K562 (cell line): ENCODE results near the gene ARHGEF16. TPM values are rescaled to one million over a fixed set of nuclear protein-coding genes. Genes with fewer than 3 reads are reported as not detected.

Experiments
- ATAC-seq: fragments of 200-7000 bp; cut with Tn5 transposase; 3 replicates; pipeline ENCODE4 v1.9.1; 2020; ENCODE audit warnings: moderate library complexity
- BruUV-seq: library from RNA; stranded (reverse); fragments of 400-500 nt; replicated peaks from 2 replicates; lab custom pipeline; 2021; lab: Mats Ljungman, UMichigan
- CTCF ChIA-PET: fragments of 300-600 bp; formaldehyde crosslinking; extraction: SDS; loops from one replicate; lab custom pipeline; 2021; ENCODE audit warnings: low intra/inter-chr PET ratio; lab: Yijun Ruan, JAX
- POLR2A ChIA-PET: fragments of 300-600, 350-650 bp; sonication (Branson Sonifier 250); formaldehyde crosslinking; extraction: SDS; loops from one replicate; lab custom pipeline; 2021; ENCODE audit warnings: antibody characterized with exemption, inconsistent platforms; lab: Yijun Ruan, JAX
- DNase-seq, 4 experiments: peaks; one replicate each; pipeline versions ENCODE4 v3.0.0 to v3.0.0-alpha.2; 2011 to 2018; ENCODE audit warnings: low spot score in 3 of 4, mixed read lengths in 3 of 4; ENCODE audit errors: extremely low read depth in 1 of 4
- FAIRE-seq: peaks from 2 replicates; lab custom pipeline; 2011; peaks lifted over from hg19 to GRCh38; lab: Jason Lieb, UNC
- H2AFZ ChIP-seq: 2 replicates; pipeline ENCODE4 v1.6.0; 2011; ENCODE audit warnings: low read depth, low read length, control low read depth, inconsistent platforms
- H3K27ac ChIP-seq: fragments of 200-600 bp; 3 replicates; pipeline ENCODE4 v1.8.0; 2011; ENCODE audit warnings: low read depth, mild to moderate bottlenecking, control low read depth, inconsistent platforms, low read length, moderate library complexity, mixed read lengths; ENCODE audit errors: extremely low read depth
- H3K27me3 ChIP-seq, 2 experiments: fragments of 300-600 bp in 1 of 2; 2 replicates in 1 of 2; 3 replicates in 1 of 2; pipeline versions ENCODE4 v1.6.0 to v1.8.0; 2011; ENCODE audit warnings: inconsistent platforms in 2 of 2, low read length in 2 of 2, mild to moderate bottlenecking in 1 of 2, mixed read lengths in 1 of 2, moderate library complexity in 1 of 2; ENCODE audit not compliant: control insufficient read depth in 2 of 2, insufficient read depth in 2 of 2
- H3K36me3 ChIP-seq: fragments of 300-600 bp; 3 replicates; pipeline ENCODE4 v1.8.0; 2011; ENCODE audit warnings: mild to moderate bottlenecking, low read length, inconsistent platforms; ENCODE audit not compliant: control insufficient read depth, insufficient read depth
- H3K4me1 ChIP-seq, 2 experiments: fragments of 200-600 bp in 1 of 2; replicated peaks in 1 of 2; 2 replicates in 1 of 2; 3 replicates in 1 of 2; pipeline versions ENCODE4 v1.5.1 to v1.8.0; 2011; ENCODE audit warnings: inconsistent platforms in 2 of 2, low read length in 2 of 2, mild to moderate bottlenecking in 1 of 2, mixed read lengths in 1 of 2, moderate library complexity in 1 of 2; ENCODE audit not compliant: control insufficient read depth in 2 of 2, insufficient read depth in 2 of 2
- H3K4me2 ChIP-seq: 2 replicates; pipeline ENCODE4 v1.6.1; 2011; ENCODE audit warnings: low read length, control low read depth, inconsistent platforms, mixed read lengths; ENCODE audit not compliant: insufficient read depth
- H3K4me3 ChIP-seq: fragments of 200-600 bp; sonication (generic), shearing (Covaris generic); 2 replicates; pipeline ENCODE4 v1.5.1; 2016; ENCODE audit warnings: control low read depth, inconsistent platforms
- H3K79me2 ChIP-seq: fragments of 200-600 bp; 3 replicates; pipeline ENCODE4 v1.8.0; 2011; ENCODE audit warnings: low read length, inconsistent platforms; ENCODE audit not compliant: control insufficient read depth, insufficient read depth
- H3K9ac ChIP-seq, 2 experiments: 2 replicates each; pipeline versions ENCODE4 v1.6.0 to v1.6.1; 2011; ENCODE audit warnings: low read depth in 2 of 2, low read length in 2 of 2, control low read depth in 1 of 2, inconsistent platforms in 1 of 2, mild to moderate bottlenecking in 1 of 2, mixed read lengths in 1 of 2; ENCODE audit not compliant: insufficient read depth in 1 of 2
- H3K9me1 ChIP-seq: one replicate; pipeline ENCODE4 v1.6.0; 2011; ENCODE audit warnings: inconsistent platforms, mild to moderate bottlenecking, low read length, moderate library complexity; ENCODE audit not compliant: control insufficient read depth, insufficient read depth
- H3K9me3 ChIP-seq: replicated peaks from 2 replicates; pipeline ENCODE4 v1.5.1; 2011; ENCODE audit warnings: low read depth, low read length, inconsistent platforms; ENCODE audit not compliant: control insufficient read depth, insufficient read depth
- H4K20me1 ChIP-seq: replicated peaks from 2 replicates; pipeline ENCODE4 v1.6.1; 2011; ENCODE audit warnings: low read length, inconsistent platforms, mixed read lengths; ENCODE audit not compliant: control insufficient read depth, insufficient read depth
- ARHGAP35 ChIP-seq: fragments of 450-650 bp; IDR thresholded peaks from 2 replicates; pipeline ENCODE4 v1.6.1; 2018; ENCODE audit not compliant: partially characterized antibody
- ELF4 ChIP-seq: fragments of 450-650 bp; formaldehyde crosslinking; IDR thresholded peaks from 2 replicates; pipeline ENCODE4 v1.4.0; 2022; ENCODE audit warnings: missing genetic modification characterization
- EWSR1 ChIP-seq: fragments of 450-650 bp; IDR thresholded peaks from 2 replicates; pipeline ENCODE4 v1.6.1; 2018; ENCODE audit warnings: borderline replicate concordance, mild to moderate bottlenecking, low read depth, moderate library complexity; ENCODE audit not compliant: partially characterized antibody
- FOXK1 ChIP-seq: sonication (generic); formaldehyde crosslinking; IDR thresholded peaks from 2 replicates; pipeline ENCODE4 v1.8.0; 2022; ENCODE audit warnings: missing genetic modification reagents, mild to moderate bottlenecking, borderline replicate concordance
- KLF6 ChIP-seq: fragments of 250-450 bp; sonication (Bioruptor Pico); IDR thresholded peaks from 2 replicates; pipeline ENCODE4 v1.4.0; 2020; ENCODE audit warnings: mild to moderate bottlenecking, moderate library complexity, borderline replicate concordance
- PCBP2 ChIP-seq: fragments of 200-400 bp; formaldehyde crosslinking; IDR thresholded peaks from 2 replicates; pipeline ENCODE4 v1.6.1; 2018; ENCODE audit warnings: low read length, low read depth, mild to moderate bottlenecking, moderate library complexity; ENCODE audit not compliant: poor library complexity, severe bottlenecking
- PHF21A ChIP-seq: fragments of 450-650 bp; IDR thresholded peaks from 2 replicates; pipeline ENCODE4 v1.6.1; 2017; ENCODE audit warnings: low read depth, borderline replicate concordance
- POLR3A ChIP-seq: IDR thresholded peaks from 2 replicates; pipeline ENCODE4 v1.6.1; 2011; ENCODE audit warnings: borderline replicate concordance, mild to moderate bottlenecking, moderate library complexity; ENCODE audit not compliant: insufficient read length, insufficient read depth; ENCODE audit errors: extremely low read depth
- SREBF1 ChIP-seq: fragments of 150-350 bp; IDR thresholded peaks from 2 replicates; pipeline ENCODE4 v1.6.1; 2014; ENCODE audit warnings: antibody characterized with exemption, low read depth, low read length, borderline replicate concordance
- TAL1 ChIP-seq: fragments of 450-650 bp; IDR thresholded peaks from 2 replicates; pipeline ENCODE4 v1.6.1; 2016; ENCODE audit warnings: mild to moderate bottlenecking
- TBL1XR1 ChIP-seq, 2 experiments: IDR thresholded peaks; 2 replicates each; pipeline ENCODE4 v1.6.1; 2012; ENCODE audit warnings: improper control_type of control experiment in 2 of 2, low read length in 2 of 2, mild to moderate bottlenecking in 1 of 2
- TEAD2 ChIP-seq: fragments of 450-650 bp; IDR thresholded peaks from 2 replicates; pipeline ENCODE4 v1.6.1; 2016; ENCODE audit warnings: missing genetic modification characterization, control low read depth, missing compliant biosample characterization
- THRA ChIP-seq: fragments of 450-650 bp; IDR thresholded peaks from 2 replicates; pipeline ENCODE4 v1.6.1; 2017; ENCODE audit warnings: mild to moderate bottlenecking, moderate library complexity
- XRCC3 ChIP-seq: fragments of 450-650 bp; IDR thresholded peaks from 2 replicates; pipeline ENCODE4 v1.6.1; 2017; ENCODE audit warnings: mild to moderate bottlenecking, moderate library complexity
- ZKSCAN8 ChIP-seq: fragments of 200-800 bp; sonication (Bioruptor generic); IDR thresholded peaks from 2 replicates; pipeline ENCODE4 v1.6.1; 2016; ENCODE audit warnings: missing genetic modification characterization, missing compliant biosample characterization
- ZNF253 ChIP-seq: fragments of 250-450 bp; sonication (Bioruptor Pico); conservative IDR thresholded peaks from 2 replicates; pipeline ENCODE4 v1.6.1; 2021; ENCODE audit warnings: mild to moderate bottlenecking
- ZNF764 ChIP-seq: fragments of 250-450 bp; sonication (Bioruptor Pico); IDR thresholded peaks from 2 replicates; pipeline ENCODE4 v1.4.0; 2020; ENCODE audit warnings: low read depth, mild to moderate bottlenecking, moderate library complexity
- ZNF79 ChIP-seq: fragments of 250-450 bp; sonication (Bioruptor Pico); IDR thresholded peaks from 2 replicates; pipeline ENCODE4 v1.4.0; 2020; ENCODE audit warnings: low read depth, mild to moderate bottlenecking, moderate library complexity
- WGBS: fragments of 100-300 bp; shearing (Covaris generic); methylation state at CpG from one replicate; pipeline ENCODE4 v1.1.6; 2016; ENCODE audit warnings: low coverage, mixed read lengths; ENCODE audit not compliant: insufficient coverage; ENCODE audit errors: missing lambda C conversion rate; 5-methylcytosine and 5-hydroxymethylcytosine counted together
- in situ Hi-C: fragments of 300-500 bp; cut with MboI; formaldehyde crosslinking; loops from 4 replicates; pipeline ENCODE4 v1.15.0; 2018; ENCODE audit warnings: inconsistent platforms, mixed read lengths
- intact Hi-C: fragments of 100-400 bp; cut with micrococcal nuclease; formaldehyde crosslinking; loops from 2 replicates; pipeline ENCODE4 v1.14.2; 2022
- polyA plus RNA-seq, 8 experiments: library from polyadenylated mRNA; depleted of rRNA in 4 of 8; stranded (reverse) in 5 of 8; unstranded in 3 of 8; fragments of >200 nt; fragmentation: Nextera tagmentation in 2 of 8; fragmentation: Illumina TruSeq in 1 of 8; extraction: Ambion mirVana in 2 of 8; extraction: Trizol in 1 of 8; gene quantifications; 2 replicates each; pipeline versions ENCODE4 v1.2.1 to v1.2.3, GENCODE V29; 2011 to 2014; ENCODE audit warnings: inconsistent platforms in 1 of 8, missing spikeins in 1 of 8
- total RNA-seq, 7 experiments: library from RNA; depleted of rRNA in 6 of 7; stranded (reverse); fragments of >200 nt in 6 of 7; fragmentation: Illumina TruSeq in 2 of 7; extraction: Trizol in 2 of 7; gene quantifications; 2 replicates each; pipeline versions ENCODE4 v1.2.1 to v1.2.3, GENCODE V29; 2011 to 2021; ENCODE audit warnings: low replicate concordance in 1 of 7

The ARHGEF16 gene
- total and polyA plus RNA-seq, 9 of the 15 experiments (the other 6 are each of a cell fraction or from before 2014, with no cell fraction given) = 0.15 to 1.2 (median 0.49) TPM; not detected in 2

GRCh38 chr1:3466366-3467075 lies 12.1 kb downstream of the ARHGEF16 start:
- no peak for ATAC-seq
- Histone ChIP-seq H3K9ac (no peak overlapping the region), H3K36me3 (no peaks in the 10 kb centered on the region), H3K4me1 (peaks cover 0 to 57% of the 10 kb centered on the region in 2 experiments; a peak in 3 of 5 replicates), H3K9me1 (peaks cover 4% of the 10 kb centered on the region), H4K20me1 (peaks cover 33% of the 10 kb centered on the region), H2AFZ (no peak overlapping the region), H3K27me3 (peaks cover 41 to 73% of the 10 kb centered on the region in 2 experiments; a peak in 4 of 5 replicates), H3K27ac (no peak overlapping the region), H3K4me2 (no peak overlapping the region), H3K79me2 (no peaks in the 10 kb centered on the region), H3K9me3 (no peaks in the 10 kb centered on the region), H3K4me3 (no peak overlapping the region)
- POLR2A ChIA-PET = interaction anchor here (0.5 to 1.1 kb wide), 4 partner anchors 9 to 1327 kb away, joined by 3 to 6 read pairs (median 3); no protein-coding TSS in a partner anchor
- no peak for DNase-seq
- intact Hi-C loops = no loop called here
- no peak for FAIRE-seq
- CTCF ChIA-PET = no interaction called here
- in situ Hi-C loops = no loop called here
- BruUV-seq = no TSS peak
- 19% methylated on average over 16 of the region's 16 CpGs for WGBS
- TF ChIP-seq TAL1 (no peak), ELF4 (CRISPR knock-in tag) (no peak), KLF6 (no peak), XRCC3 (no peak), ZNF253 (CRISPR knock-in tag) (no peak), ZNF764 (CRISPR knock-in tag) (no peak), FOXK1 (CRISPR knock-in tag) (no peak), ARHGAP35 (no peak), ZNF79 (no peak), SREBF1 (no peak), POLR3A (no peak), THRA (no peak), ZKSCAN8 (CRISPR knock-in tag) (no peak), EWSR1 (no peak), PHF21A (no peak), TEAD2 (no peak), TBL1XR1 (IDR thresholded peaks at IDR 0.05; ENCODE audit: low read length in 2 of 2) (no peak), PCBP2 (no peak)
